Upper lobe of left lung (tissue), 4 donors: ENCODE data around the gene PDE9A.

Source experiments
- CTCF ChIP-seq, 6 experiments: fragments of 450-650 bp in 4 of 6; fragments of 200-600 bp in 2 of 6; sonication (generic) in 2 of 6; IDR thresholded peaks; one replicate each; pipeline ENCODE4 v1.5.1; 2016 to 2019; ENCODE audit warnings: antibody characterized with exemption in 6 of 6
- EP300 ChIP-seq, 4 donors: sonication (generic); formaldehyde crosslinking; IDR thresholded peaks; one replicate each; pipeline ENCODE4 v1.5.1; 2017; ENCODE audit warnings: antibody characterized with exemption in 4 of 4, control low read depth in 2 of 4

- TF ChIP-seq CTCF (IDR thresholded peaks at IDR 0.05) = no peak
- no peak for TF ChIP-seq EP300 (IDR thresholded peaks at IDR 0.05)
Observed at GRCh38 chr21:42642219-42642745, 11.1 kb upstream of the PDE9A start.
